Activated T-cell treated with anti-CD3 and anti-CD28 coated beads, Interleukin-2, amount 50 U/mL, for 4 hours (primary cell): Measurements from ENCODE around the gene SIRT5. TPM values are rescaled to one million over a fixed set of nuclear protein-coding genes. Genes with fewer than 3 reads are reported as not detected.

Source experiments
- ATAC-seq, 2 donors: fragments of 200-7000 bp; cut with Tn5 transposase; one replicate each; pipeline ENCODE4 v1.10.0; 2021
- DNase-seq: peaks from one replicate; pipeline ENCODE4 v3.0.0-alpha.2; 2020
- H3K27me3 Mint-ChIP-seq: one replicate; pipeline ENCODE4 v1.8.0; 2021; ENCODE audit warnings: low read depth, mixed read lengths
- H3K36me3 Mint-ChIP-seq: one replicate; pipeline ENCODE4 v1.8.0; 2022; ENCODE audit warnings: mixed read lengths; ENCODE audit not compliant: insufficient read depth
- H3K4me1 Mint-ChIP-seq: one replicate; pipeline ENCODE4 v1.8.0; 2021; ENCODE audit warnings: low read depth, mixed read lengths
- H3K4me3 Mint-ChIP-seq: one replicate; pipeline ENCODE4 v1.8.0; 2021; ENCODE audit warnings: mild to moderate bottlenecking, moderate library complexity, mixed read lengths
- H3K9me3 Mint-ChIP-seq: one replicate; pipeline ENCODE4 v1.8.0; 2021; ENCODE audit warnings: mixed read lengths
- total RNA-seq, 3 donors: library from RNA; stranded (reverse); gene quantifications; one replicate each; pipeline ENCODE4 v1.2.1, GENCODE V29; 2021

SIRT5 gene
- total RNA-seq, 3 donors from 2014 or later, result 6.5 to 7.8 (median 7.1) TPM

- Mint-ChIP-seq H3K36me3 (peaks cover 20% of the 10 kb centered on the region), H3K4me3 (no peak overlapping the region)
- no peak for ATAC-seq
Observed at GRCh38 chr6:13649393-13649792, 75.0 kb downstream of the SIRT5 start.

GRCh38 chr6:13653296-13653695 lies 78.9 kb downstream of the SIRT5 start:
- Mint-ChIP-seq H3K4me3 (no peak overlapping the region), H3K27me3 (no peaks in the 10 kb centered on the region), H3K4me1 (peaks cover 25% of the 10 kb centered on the region), H3K36me3 (peaks cover 20% of the 10 kb centered on the region), H3K9me3 (no peaks in the 10 kb centered on the region)
- ATAC-seq (no peak), DNase-seq (no peak)

More at GRCh38 chr6:13649393-13649792, 75.0 kb downstream of the SIRT5 start:
- no peaks in the 10 kb centered on the region for H3K27me3 Mint-ChIP-seq
- DNase-seq, result no peak
- H3K4me1 Mint-ChIP-seq, result peaks cover 18% of the 10 kb centered on the region
- H3K9me3 Mint-ChIP-seq, result no peaks in the 10 kb centered on the region

- H3K27me3 Mint-ChIP-seq, result no peaks in the 10 kb centered on the region
- H3K9me3 Mint-ChIP-seq, result no peaks in the 10 kb centered on the region
- no peak overlapping the region for H3K4me3 Mint-ChIP-seq
- H3K4me1 Mint-ChIP-seq, result peaks cover 29% of the 10 kb centered on the region
- ATAC-seq, result no peak
- no peak for DNase-seq
- peaks cover 18% of the 10 kb centered on the region for H3K36me3 Mint-ChIP-seq
Observed at GRCh38 chr6:13654496-13654895, 80.1 kb downstream of the SIRT5 start.

- no peak overlapping the region for H3K4me3 Mint-ChIP-seq
- DNase-seq (no peak), ATAC-seq (no peak)
- H3K36me3 Mint-ChIP-seq, result peaks cover 14% of the 10 kb centered on the region
- no peaks in the 10 kb centered on the region for H3K27me3 Mint-ChIP-seq
- peaks cover 32% of the 10 kb centered on the region for H3K4me1 Mint-ChIP-seq
- no peaks in the 10 kb centered on the region for H3K9me3 Mint-ChIP-seq
Observed at GRCh38 chr6:13655700-13656099, 81.3 kb downstream of the SIRT5 start.

- Mint-ChIP-seq H3K4me1 (peaks cover 69% of the 10 kb centered on the region), H3K27me3 (no peaks in the 10 kb centered on the region), H3K36me3 (peaks cover 8% of the 10 kb centered on the region), H3K4me3 (no peak overlapping the region), H3K9me3 (no peaks in the 10 kb centered on the region)
- ATAC-seq (no peak), DNase-seq (no peak)
Observed at GRCh38 chr6:13660273-13660672, 85.9 kb downstream of the SIRT5 start.

- H3K4me3 Mint-ChIP-seq, result no peak overlapping the region
Observed at GRCh38 chr6:13660893-13661292, 86.5 kb downstream of the SIRT5 start.

GRCh38 chr6:13661647-13662046 lies 87.2 kb downstream of the SIRT5 start:
- Mint-ChIP-seq H3K9me3 (no peaks in the 10 kb centered on the region), H3K4me1 (peaks cover 75% of the 10 kb centered on the region), H3K36me3 (peaks cover 3% of the 10 kb centered on the region), H3K27me3 (no peaks in the 10 kb centered on the region), H3K4me3 (no peak overlapping the region)
- ATAC-seq, result no peak
- no peak for DNase-seq

More at GRCh38 chr6:13660893-13661292, 86.5 kb downstream of the SIRT5 start:
- peaks cover 6% of the 10 kb centered on the region for H3K36me3 Mint-ChIP-seq
- DNase-seq (no peak), ATAC-seq (no peak)
- peaks cover 72% of the 10 kb centered on the region for H3K4me1 Mint-ChIP-seq
- H3K9me3 Mint-ChIP-seq, result no peaks in the 10 kb centered on the region
- no peaks in the 10 kb centered on the region for H3K27me3 Mint-ChIP-seq

GRCh38 chr6:13662651-13663334 lies 88.4 kb downstream of the SIRT5 start:
- H3K4me1 Mint-ChIP-seq, result peaks cover 85% of the 10 kb centered on the region
- ATAC-seq (no peak), DNase-seq (no peak)
- peaks cover 3% of the 10 kb centered on the region for H3K36me3 Mint-ChIP-seq
- H3K27me3 Mint-ChIP-seq, result no peaks in the 10 kb centered on the region
- no peaks in the 10 kb centered on the region for H3K9me3 Mint-ChIP-seq
- H3K4me3 Mint-ChIP-seq, result no peak overlapping the region

- no peak overlapping the region for H3K4me3 Mint-ChIP-seq
- H3K4me1 Mint-ChIP-seq, result peaks cover 91% of the 10 kb centered on the region
- ATAC-seq (no peak), DNase-seq (no peak)
- H3K27me3 Mint-ChIP-seq, result no peaks in the 10 kb centered on the region
- H3K9me3 Mint-ChIP-seq, result no peaks in the 10 kb centered on the region
- peaks cover 5% of the 10 kb centered on the region for H3K36me3 Mint-ChIP-seq
Observed at GRCh38 chr6:13663986-13664385, 89.6 kb downstream of the SIRT5 start.

Other genes with a start within 250 kb of the SIRT5 start
- gene TBC1D7, start 246.1 kb upstream of the SIRT5 start, total RNA-seq, result 10 to 100 TPM; 12.9 to 18.4 (median 15.5) TPM
- gene GFOD1, start 87.0 kb upstream of the SIRT5 start, total RNA-seq, result 10 to 100 TPM; 25.5 to 39.0 (median 38.1) TPM
- gene NOL7, start 40.7 kb downstream of the SIRT5 start, total RNA-seq, result 100 to 1,000 TPM; 194 to 213 (median 201) TPM
- gene RANBP9, start 137.2 kb downstream of the SIRT5 start, total RNA-seq, result 10 to 100 TPM; 49.2 to 61.3 (median 51.9) TPM
- 10 to 100 TPM; 43.2 to 47.1 (median 44.2) TPM for gene MCUR1, start 240.0 kb downstream of the SIRT5 start, total RNA-seq